HG03457 (cell line): ENCODE results near the gene PAEP.

Experiments used
- ATAC-seq: cut with Tn5 transposase; IDR thresholded peaks from one replicate; pipeline ENCODE4 v1.9.1; 2021; ENCODE audit warnings: moderate number of reproducible peaks; ENCODE audit not compliant: unreplicated experiment

Gene PAEP

GRCh38 chr9:135591506-135592330, 30.2 kb downstream of the PAEP start:
- ATAC-seq, result no peak

- ATAC-seq, result no peak
Observed at GRCh38 chr9:135592331-135592590, 30.7 kb downstream of the PAEP start.

GRCh38 chr9:135592625-135593024, 31.1 kb downstream of the PAEP start:
- ATAC-seq, result no peak

- no peak for ATAC-seq
Observed at GRCh38 chr9:135596211-135596610, 34.7 kb downstream of the PAEP start.

GRCh38 chr9:135600296-135600817, 38.8 kb downstream of the PAEP start:
- no peak for ATAC-seq

DNA sequence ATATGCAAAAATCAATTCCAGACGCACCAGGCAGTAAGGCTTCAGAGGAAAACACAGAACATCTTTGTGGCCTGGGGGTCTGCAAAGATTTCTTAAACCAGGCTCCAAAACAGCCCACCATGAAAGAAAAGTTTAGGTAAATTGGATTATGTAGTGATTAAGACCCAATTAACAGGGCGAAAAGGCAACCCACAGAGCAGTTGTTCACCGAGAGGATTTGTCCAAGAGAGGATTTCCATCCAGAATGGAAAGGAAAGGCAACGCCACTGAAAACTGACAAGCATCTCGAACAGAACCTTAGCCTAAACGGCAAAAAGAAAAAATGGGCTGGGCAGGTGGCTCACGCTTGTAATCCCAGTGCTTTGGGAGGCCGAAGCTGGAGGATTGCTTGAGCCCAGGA, 40.4 kb downstream of the PAEP start:
- no peak for ATAC-seq

DNA sequence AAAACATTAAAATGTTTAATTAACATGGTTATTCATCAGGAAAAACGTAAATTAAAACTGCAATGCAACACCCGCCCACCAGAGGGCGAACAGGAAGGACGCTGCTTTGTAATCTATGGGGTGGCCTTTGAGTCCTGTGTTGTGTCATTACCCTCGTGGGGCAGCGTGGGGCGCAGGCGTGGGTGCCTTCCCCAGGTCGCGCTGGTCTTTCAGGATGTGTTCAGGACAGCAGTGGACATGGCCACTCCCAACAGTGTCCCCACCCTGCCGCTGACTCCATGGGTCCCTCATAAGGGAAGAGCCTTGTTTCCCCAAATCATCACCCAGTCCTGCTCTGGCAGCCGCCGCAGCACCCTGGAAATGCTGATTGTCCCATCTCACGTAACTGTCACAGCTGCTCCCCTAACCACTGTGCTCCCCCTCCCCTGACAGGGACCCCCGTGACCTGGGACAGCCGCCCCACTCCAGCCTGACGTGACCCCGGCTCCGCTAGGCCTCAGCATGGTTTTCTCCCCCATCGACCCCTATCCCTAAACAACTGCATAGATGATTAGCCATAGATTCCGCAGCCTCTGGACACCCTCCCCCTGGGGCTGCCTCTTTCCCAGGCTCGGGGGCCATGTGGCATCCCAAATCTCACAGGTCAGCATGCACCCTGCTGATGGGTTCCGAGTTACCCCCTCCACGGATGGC, 41.4 kb downstream of the PAEP start:
- no peak for ATAC-seq

GRCh38 chr9:135604437-135605237, 43.1 kb downstream of the PAEP start:
- ATAC-seq, result no peak

- ATAC-seq, result no peak
Observed at GRCh38 chr9:135605238-135605781, 43.8 kb downstream of the PAEP start.

DNA sequence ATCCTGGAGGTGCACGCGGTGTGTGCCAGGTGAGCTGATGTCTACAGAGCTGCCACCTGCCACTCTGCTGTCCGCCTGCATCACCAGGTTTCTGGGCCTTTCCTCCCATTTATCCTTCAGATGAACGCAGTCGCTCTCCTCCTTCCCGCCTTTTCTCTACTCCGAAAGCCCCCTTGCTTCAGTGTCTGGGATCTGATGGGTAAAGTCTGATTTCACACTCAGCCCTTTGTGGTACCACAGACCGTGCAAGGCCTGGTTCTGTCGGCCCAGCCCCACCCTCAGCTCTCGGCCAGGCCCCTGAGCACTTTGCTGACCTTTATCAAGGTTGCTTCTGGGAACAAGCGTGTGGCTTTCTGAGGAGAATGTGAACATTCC, 45.3 kb downstream of the PAEP start:
- no peak for ATAC-seq

DNA sequence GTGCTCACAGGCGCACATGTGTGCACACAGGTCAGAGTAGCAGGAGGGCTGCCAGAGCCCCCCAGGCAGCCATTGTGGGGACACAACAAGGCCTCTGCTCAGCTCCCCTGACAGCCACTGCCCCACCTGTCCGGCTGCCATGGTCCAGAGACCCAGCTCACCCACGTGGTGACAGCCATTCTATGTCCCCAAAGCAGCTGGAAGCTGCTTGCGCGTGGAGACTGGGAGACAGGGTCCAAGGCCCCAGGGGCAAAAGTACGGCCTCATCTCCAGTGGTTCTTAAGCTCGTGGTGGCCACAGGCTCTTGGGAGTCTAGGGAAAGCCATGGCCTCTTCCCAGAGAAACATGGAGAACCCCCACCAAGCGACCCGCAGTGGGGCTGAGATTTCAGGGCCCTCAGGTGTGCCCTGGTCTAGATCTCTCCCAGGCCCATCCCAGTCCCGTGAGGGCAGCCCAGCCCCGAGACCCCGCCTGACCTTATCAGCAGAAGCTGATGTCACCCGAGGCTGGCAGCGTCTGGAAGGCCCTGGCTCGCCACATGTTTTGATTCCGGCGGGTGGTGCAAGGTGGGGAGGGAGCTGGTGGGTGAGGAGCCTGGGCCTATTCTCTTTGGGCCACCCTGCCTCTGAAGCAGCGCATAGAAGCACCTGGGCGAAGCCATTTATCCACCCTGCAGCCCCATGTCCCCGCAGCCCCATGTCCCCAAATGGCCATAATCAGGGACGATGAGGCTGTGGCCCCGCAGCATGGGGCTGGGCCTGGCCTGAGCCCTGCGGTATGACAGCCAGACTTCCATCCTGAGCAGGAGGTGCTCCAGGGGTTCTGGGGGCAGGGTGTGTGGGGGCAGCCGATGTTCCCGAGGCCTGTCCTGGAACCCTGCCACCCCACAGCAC, 46.1 kb downstream of the PAEP start:
- no peak for ATAC-seq

DNA sequence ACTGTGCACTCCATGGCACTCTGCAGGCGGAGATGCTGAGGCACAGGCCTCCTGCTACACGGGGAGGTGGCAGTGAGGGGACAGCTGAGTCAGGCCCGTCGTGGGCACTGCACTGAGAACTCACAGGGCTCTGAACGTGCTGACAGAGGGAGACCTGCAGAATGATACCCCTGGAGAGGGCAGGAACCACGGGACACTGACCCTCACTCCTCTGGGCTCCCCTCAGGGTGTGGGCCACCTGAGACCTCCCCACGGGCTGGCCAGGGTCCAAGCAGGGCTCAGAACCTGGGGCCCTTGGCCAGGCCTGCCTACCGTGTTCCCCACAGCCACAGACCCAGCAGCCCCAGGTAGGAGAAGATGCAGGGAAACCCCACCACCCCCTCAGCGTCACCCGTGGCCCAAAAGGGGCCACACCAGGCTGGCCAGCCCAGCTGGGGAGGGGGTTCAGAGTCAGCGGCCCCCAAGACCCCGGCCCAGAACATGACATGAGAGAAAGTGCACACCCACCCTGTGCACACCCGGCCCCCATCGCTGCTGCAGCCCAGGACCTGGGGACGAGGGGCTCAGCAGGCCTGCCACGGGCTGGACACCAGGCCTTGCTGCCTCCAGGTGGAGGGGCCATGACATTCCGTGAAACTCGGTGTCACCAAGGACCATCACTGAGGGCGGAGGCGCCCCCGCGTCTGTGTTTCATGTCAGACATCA, 46.9 kb downstream of the PAEP start:
- ATAC-seq, result no peak

DNA sequence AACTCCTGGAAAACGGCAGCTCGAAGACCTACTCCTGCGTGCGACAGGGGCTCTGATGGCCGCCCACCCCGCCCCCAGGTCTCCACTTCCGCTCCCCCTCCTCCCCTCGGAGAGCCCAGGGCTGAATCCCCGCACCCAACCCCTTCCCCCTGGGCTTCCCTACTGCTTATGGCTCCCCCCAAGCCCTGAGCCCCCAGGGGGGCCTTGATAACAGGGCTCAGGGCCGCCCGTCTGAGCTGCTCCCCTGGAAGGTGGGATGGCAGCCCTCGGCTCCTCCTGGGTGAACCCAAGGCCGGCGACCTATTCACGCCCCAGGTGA, 47.4 kb downstream of the PAEP start:
- no peak for ATAC-seq

DNA sequence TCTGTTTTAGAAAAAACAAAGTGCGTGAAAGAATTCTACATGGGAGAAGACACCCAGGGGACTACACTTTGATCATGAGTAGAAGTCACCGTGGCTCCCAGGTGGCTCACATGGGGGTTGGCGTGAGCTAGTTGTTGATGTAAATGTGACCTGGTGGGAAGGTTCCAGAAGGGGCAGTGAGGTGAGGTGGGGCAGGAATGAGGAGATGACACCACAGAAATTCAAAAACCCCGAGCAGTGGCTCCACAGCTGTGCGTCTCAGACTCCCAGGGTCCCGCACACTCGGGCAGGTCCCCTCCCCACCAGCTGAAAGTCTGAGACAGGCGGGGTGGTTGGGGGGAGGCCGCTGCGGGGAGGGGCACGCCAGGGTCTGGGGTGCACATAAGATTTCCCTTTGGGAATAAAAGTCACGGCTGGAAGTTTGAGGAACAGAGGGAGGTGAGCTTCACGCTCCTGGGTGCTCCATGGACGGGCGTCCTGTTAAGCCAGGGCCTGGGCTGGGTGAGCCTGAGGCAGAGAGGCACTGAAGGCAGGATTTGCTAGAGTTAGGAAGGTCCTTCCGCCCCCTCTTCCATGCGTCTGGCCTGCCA, 47.9 kb downstream of the PAEP start:
- ATAC-seq, result no peak

DNA sequence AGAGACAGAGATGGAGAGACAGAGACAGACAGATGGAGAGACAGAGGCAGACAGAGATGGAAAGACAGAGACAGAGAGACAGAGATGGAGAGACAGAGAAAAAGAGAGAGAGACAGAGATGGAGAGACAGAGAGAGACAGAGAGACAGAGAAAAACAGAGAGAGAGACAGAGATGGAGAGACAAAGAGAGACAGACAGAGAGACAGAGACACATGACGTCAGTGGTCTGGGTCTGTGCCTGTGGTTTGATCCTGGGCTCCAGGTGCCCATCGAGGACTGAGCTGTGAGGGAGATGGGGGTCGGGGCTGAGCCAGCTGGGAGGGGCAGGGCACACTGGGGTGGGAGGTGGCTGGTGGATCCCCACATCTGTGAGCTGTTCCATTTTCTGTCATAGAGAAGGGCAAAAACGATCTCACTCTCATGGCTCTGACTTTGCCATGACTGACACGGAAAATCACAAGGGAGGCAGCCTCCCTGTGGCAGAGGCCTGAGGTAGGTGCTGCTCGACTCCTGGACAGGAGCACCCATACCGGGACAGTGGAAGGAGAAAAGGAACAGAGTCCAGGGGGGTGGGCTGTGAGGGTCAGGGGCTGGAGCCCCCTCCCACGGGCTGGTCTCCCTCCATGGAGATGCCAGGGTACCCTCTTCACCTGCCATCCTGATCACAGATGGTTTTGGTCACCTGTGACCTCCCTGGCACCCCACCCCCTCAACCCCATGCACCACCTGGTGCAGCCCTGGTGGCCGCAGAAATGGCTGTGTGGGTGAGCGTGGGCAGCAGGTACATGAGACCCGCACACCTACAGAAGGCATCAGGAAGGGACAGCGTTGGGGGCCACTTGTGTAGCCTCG, 49.0 kb downstream of the PAEP start:
- no peak for ATAC-seq

DNA sequence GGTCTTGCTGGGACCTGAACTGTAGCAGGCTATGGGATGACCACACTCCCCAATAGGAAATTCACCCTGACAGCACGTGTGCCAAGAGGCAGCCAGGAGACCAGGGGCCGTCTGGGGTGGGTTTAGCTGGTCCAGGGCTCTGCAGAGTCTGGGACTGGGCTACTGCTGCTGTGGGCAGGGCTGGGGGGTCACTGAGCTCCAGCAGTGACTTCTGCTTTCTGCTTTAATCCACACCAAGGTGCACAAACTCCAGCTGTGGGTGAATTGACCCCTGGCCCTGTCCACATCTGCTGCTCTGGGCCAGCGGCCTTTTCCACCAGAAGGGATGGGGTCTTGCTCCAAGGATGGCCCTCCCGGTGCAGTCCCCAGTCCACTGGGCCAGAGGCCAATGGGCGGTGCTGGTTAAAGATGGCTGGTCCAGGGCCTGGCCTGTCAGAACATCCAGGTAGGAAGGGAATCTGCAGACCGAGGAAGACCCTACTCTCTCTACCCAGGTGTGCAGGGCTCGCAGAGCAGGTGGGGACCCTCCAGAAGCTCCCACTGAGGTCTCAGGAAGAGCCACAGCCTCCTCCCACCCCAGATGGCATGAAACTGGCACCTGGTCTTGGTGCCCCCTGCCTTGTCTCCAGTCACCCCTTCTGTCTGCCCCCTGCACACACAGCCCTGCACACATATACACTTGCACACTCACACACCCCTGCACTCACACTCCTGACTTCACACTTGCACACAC, 49.8 kb downstream of the PAEP start:
- no peak for ATAC-seq

DNA sequence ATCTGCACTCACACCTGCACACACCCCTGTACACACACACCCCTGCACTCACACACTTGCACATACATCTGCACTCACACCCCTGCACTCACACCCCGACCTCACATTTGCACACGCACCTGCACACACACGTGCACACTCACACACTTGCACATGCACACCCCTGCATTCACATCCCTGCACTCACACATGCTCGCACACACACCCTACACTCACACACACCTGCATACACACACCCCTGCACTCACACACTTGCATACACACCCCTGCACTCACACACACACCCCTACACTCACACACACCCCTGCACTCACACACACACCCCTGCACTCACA, 50.3 kb downstream of the PAEP start:
- ATAC-seq, result no peak

GRCh38 chr9:135612437-135612836, 50.9 kb downstream of the PAEP start:
- ATAC-seq, result no peak
